H1 (cell line): Measurements from ENCODE around the gene AFAP1L1.

ENCODE experiments used
- ASH2L ChIP-seq: fragments of 200-600, 300-600 bp; sonication (generic); IDR thresholded peaks from one replicate; pipeline ENCODE4 v1.7.1; 2017; ENCODE audit warnings: low read length
- BACH1 ChIP-seq: IDR thresholded peaks from 2 replicates; pipeline ENCODE4 v1.6.1; 2012; ENCODE audit warnings: low read length, improper control_type of control experiment
- BRCA1 ChIP-seq: IDR thresholded peaks from 2 replicates; pipeline ENCODE4 v1.6.1; 2012; ENCODE audit warnings: low read depth, low read length, improper control_type of control experiment
- CHD2 ChIP-seq: IDR thresholded peaks from 2 replicates; pipeline ENCODE4 v1.6.1; 2012; ENCODE audit warnings: low read length, improper control_type of control experiment
- CTCF ChIP-seq, 3 experiments: IDR thresholded peaks; 1 replicate in 2 of 3; 2 replicates in 1 of 3; pipeline versions ENCODE4 v1.5.1 to v1.6.1; 2011; ENCODE audit warnings: low read length in 3 of 3, mild to moderate bottlenecking in 3 of 3, inconsistent platforms in 2 of 3, low read depth in 1 of 3, moderate library complexity in 1 of 3; ENCODE audit not compliant: insufficient read depth in 1 of 3; ENCODE audit errors: control extremely low read depth in 1 of 3
- EZH2 ChIP-seq: fragments of 200-600 bp; sonication (generic); IDR thresholded peaks from 2 replicates; pipeline ENCODE4 v1.7.1; 2012; ENCODE audit warnings: low read depth, mild to moderate bottlenecking, moderate library complexity, low read length, inconsistent platforms; ENCODE audit not compliant: severe bottlenecking
- POLR2A ChIP-seq, 2 experiments: IDR thresholded peaks; 1 replicate in 1 of 2; 2 replicates in 1 of 2; pipeline ENCODE4 v1.6.1; 2011; ENCODE audit warnings: low read depth in 2 of 2, low read length in 2 of 2, mild to moderate bottlenecking in 2 of 2; ENCODE audit errors: control extremely low read depth in 1 of 2
- POLR2AphosphoS5 ChIP-seq: IDR thresholded peaks from 2 replicates; pipeline ENCODE4 v1.6.1; 2011; ENCODE audit warnings: low read depth, low read length
- SIX5 ChIP-seq: IDR thresholded peaks from 2 replicates; pipeline ENCODE4 v1.6.1; 2011; ENCODE audit warnings: mild to moderate bottlenecking, low read depth, low read length

DNA sequence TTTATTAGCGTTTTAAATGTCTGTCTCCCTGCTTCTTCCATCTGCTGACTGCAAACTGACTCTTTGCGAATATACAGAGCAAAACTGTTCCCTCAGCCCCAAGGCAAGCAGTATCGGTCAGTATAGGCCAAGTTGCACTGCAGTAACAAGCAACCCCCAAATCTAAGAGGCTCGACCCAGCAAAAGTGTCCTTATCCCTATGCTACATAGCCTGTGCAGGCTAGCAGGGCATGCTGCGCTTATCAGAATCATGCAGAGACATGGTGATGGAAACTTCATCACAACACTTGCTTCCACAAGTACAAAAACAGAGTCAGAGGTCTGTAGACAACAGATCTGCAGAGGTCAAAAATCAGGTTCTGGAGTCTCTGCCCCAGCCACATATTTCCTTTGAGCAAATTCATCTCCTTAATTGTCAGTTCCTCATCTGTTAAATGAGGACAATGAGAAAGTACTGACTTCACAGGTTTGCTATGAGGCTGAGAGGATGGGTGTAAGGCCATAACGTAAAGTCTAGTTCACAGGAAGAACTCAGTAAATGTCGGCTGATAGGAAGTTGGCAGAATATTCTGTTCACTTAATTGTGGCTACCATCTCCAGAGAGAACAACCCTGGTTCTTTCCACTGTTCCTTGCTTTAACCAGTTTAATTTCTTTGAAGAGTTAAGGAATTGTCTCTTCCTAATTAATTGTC, 117.0 kb downstream of the AFAP1L1 start:
- no peak for TF ChIP-seq POLR2A (IDR thresholded peaks at IDR 0.05; ENCODE audit: control extremely low read depth in 1 of 2, low read depth in 2 of 2, low read length in 2 of 2)
- TF ChIP-seq CTCF (IDR thresholded peaks at IDR 0.05; ENCODE audit: control extremely low read depth in 1 of 3, insufficient read depth in 1 of 3, low read depth in 1 of 3, low read length in 3 of 3) = no peak
- no peak for TF ChIP-seq SIX5
- no peak for TF ChIP-seq ASH2L
- TF ChIP-seq CHD2 = no peak
- TF ChIP-seq BRCA1 = no peak
- TF ChIP-seq POLR2AphosphoS5 = no peak
- no peak for TF ChIP-seq BACH1
- TF ChIP-seq EZH2 = no peak
